ENCODE results near the gene GLMP.
A peak's percentile ranks its signal among the peaks of the same experiment; 100 is the strongest.

The GLMP gene

DNA sequence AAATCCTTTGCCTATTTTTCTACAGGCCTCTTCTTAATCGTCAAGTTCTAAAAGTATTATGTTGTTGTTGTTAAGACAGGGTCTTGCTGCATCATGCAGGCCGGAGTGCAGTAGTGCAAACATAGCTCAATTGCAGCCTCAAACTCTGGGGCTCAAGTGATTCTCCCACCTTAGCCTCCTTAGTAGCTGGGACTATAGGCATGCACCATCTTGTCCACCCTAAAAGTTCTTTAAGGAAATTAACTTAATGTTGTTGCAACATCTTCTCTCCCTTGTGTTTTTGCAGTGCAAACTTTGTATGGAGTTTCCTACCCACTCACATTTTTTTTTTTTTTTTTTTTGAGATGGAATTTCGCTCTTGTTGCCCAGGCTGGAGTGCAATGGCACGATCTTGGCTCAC is 7.8 kb upstream of the GLMP start:
- Mint-ChIP-seq H3K9me3 (no peaks in the 10 kb centered on the region), H3K27ac (no peak overlapping the region), H3K36me3 (ENCODE audit: low read depth) (peaks cover 10% of the 10 kb centered on the region), H3K27me3 (ENCODE audit: low read depth) (no peaks in the 10 kb centered on the region), H3K4me1 (ENCODE audit: low read depth) (no peaks in the 10 kb centered on the region), H3K4me3 (no peak overlapping the region)

DNA sequence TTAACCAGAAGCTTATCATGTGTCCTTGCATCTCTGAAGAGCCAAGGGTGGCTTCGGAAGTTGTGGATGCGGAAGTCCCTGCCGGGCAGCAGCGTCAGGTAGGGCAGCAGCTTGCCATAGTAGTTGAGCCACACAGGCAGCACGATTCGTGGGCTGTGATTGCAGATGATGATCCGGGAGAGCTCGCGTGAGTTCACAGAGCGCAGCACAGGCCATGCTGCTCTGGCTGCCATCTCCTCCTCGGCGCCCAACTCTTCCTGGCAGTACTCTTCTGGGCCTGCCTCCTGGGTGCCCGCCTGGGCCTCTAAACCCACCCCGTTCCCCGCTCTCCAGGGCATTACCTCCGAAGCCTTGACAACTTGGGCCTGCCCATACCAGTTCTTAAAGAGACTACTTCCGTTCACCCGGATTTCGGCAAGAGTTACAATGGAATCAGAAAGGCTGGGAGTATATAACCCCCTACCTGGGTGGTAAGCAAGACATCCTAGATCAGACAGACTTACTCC is 3.4 kb upstream of the GLMP start, which contains the start of gene VHLL:
Gene VHLL (minus strand): TSS at position 456 of the 506 bp plus-strand sequence. CDS start 118 bp downstream, at position 338.
- Mint-ChIP-seq H3K4me1 (ENCODE audit: low read depth) (peaks cover 12% of the 10 kb centered on the region), H3K4me3 (no peak within 1 kb of the TSS), H3K27me3 (ENCODE audit: low read depth) (no peaks in the 10 kb centered on the region), H3K9me3 (no peaks in the 10 kb centered on the region), H3K27ac (no peak within 1 kb of the TSS), H3K36me3 (ENCODE audit: low read depth) (no peaks in the 10 kb centered on the region)

DNA sequence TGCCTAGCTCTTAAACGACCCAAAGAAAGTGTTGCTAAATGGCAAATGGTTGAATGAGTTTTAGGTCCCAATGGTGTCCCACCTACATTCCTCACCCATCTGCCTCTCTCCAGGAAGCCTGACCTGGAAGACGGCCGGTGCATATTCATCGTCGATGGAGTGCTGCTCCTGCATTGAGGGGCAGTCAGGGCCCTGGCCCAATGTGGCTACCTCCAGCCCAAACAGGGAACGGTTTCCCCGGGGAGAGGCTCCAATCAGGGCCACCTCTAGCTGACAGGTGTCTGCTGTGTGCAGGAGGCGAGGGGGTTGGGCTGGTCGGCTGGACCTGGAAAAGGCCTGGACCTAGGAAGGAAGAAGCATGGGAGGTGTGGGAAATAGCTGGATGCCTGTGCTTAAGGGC is 1.6 kb downstream of the GLMP start:
- Mint-ChIP-seq H3K27ac (no peak overlapping the region), H3K4me3 (no peak overlapping the region), H3K4me1 (ENCODE audit: low read depth) (peaks cover 15% of the 10 kb centered on the region)

DNA sequence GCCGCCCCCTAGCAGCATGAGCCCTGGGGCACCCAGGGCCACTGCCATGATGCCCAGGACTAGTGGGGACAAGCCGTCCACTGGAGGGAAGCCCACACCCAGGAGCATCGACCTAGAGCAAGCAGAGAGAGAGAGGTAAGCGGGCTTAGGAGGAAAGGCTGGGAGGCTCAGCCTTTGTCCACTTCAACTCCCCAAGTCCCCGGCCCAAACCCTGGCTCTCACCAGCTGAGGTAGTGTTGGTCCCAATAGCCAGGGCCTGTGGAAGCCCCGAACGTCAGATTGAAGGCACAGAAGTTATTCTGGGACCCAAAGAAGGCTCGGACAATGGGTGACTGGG is 2.4 kb downstream of the GLMP start:
- Mint-ChIP-seq H3K4me1 (ENCODE audit: low read depth) (peaks cover 15% of the 10 kb centered on the region), H3K4me3 (no peak overlapping the region), H3K27me3 (ENCODE audit: low read depth) (no peaks in the 10 kb centered on the region), H3K27ac (no peak overlapping the region), H3K36me3 (ENCODE audit: low read depth) (peaks cover 13% of the 10 kb centered on the region), H3K9me3 (no peaks in the 10 kb centered on the region)

More for the DNA sequence above, 1.6 kb downstream of the GLMP start:
- Mint-ChIP-seq H3K36me3 (ENCODE audit: low read depth) (peaks cover 10% of the 10 kb centered on the region), H3K9me3 (no peaks in the 10 kb centered on the region), H3K27me3 (ENCODE audit: low read depth) (no peaks in the 10 kb centered on the region)

DNA sequence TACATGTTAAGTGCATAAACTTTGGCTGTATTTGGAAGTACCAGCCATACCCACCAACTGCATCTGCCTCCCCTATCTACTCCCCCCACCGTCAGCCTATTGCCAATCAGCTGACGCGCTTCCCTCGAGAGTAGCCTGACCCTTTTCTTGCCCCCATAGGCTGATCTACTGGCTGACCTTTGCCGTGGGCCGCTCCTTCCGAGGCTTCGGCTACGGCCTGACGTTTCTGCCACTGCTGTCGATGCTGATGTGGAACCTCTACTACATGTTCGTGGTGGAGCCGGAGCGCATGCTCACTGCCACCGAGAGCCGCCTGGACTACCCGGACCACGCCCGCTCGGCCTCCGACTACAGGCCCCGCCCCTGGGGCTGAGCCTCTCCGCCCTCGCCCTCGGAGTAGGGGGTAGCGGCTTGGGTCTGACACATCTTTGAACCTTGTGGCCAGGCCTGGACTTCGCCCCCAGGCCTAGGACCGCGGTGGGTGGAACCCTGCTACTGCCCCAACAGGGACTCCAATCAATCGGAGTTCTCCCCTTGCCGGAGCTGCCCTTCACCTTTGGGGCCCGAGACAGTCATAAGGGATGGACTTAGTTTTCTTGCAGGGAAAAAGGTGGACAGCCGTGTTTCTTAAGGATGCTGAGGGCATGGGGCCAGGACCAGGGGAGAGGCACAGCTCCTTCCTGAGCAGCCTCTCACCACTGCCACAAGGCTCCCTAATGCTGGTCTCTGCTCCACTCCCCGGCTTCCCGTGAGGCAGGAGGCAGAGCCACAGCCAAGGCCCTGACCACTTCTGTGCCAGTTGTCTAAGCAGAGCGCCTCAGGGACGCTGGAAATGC is 4.0 kb downstream of the GLMP start:
- no peaks in the 10 kb centered on the region for H3K27me3 Mint-ChIP-seq (ENCODE audit: low read depth)
- peak overlapping the region; percentile 61 for H3K4me3 Mint-ChIP-seq
- peaks cover 13% of the 10 kb centered on the region for H3K36me3 Mint-ChIP-seq (ENCODE audit: low read depth)
- no peak overlapping the region for H3K27ac Mint-ChIP-seq
- H3K4me1 Mint-ChIP-seq (ENCODE audit: low read depth): peaks cover 15% of the 10 kb centered on the region
- no peaks in the 10 kb centered on the region for H3K9me3 Mint-ChIP-seq

DNA sequence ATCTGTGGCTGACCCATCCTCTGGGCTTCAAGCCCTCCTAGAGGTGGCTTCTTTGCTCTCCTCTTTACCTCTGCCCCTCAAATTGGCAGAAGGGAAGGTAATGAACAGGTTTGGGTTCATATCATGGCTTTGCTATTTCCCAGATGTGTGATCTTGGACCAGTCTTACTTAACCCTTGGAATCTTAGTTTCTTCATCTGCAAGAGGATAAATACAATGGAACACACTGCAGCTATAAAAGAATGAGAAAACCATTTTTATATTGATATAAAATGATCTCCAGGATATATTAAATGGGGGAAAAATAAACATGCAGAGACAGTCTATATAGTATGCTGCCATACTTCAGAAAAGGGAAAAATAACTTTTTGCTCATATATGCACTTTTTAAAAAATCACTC is 5.6 kb downstream of the GLMP start:
- Mint-ChIP-seq H3K4me3 (no peak overlapping the region), H3K4me1 (ENCODE audit: low read depth) (peaks cover 7% of the 10 kb centered on the region), H3K36me3 (ENCODE audit: low read depth) (peaks cover 13% of the 10 kb centered on the region), H3K9me3 (no peaks in the 10 kb centered on the region), H3K27ac (no peak overlapping the region), H3K27me3 (ENCODE audit: low read depth) (no peaks in the 10 kb centered on the region)

DNA sequence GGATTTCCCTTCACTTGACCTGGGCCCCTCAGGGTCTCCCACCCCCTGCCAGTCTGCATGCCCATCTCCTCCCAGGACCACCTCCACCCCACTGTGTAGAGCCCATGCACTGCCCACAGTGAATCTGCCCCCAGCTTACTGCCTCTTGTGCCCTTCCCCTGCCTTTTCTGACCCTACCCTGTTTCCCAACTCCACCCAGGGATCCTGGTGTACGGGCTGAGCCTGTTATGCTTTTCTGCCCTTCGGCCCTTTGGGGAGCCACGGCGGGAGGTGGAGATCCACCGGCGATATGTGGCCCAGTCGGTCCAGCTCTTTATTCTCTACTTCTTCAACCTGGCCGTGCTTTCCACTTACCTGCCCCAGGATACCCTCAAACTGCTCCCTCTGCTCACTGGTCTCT is 9.4 kb downstream of the GLMP start:
- Mint-ChIP-seq H3K27ac (no peak overlapping the region), H3K9me3 (no peaks in the 10 kb centered on the region), H3K4me1 (ENCODE audit: low read depth) (peaks cover 15% of the 10 kb centered on the region), H3K27me3 (ENCODE audit: low read depth) (no peaks in the 10 kb centered on the region), H3K36me3 (ENCODE audit: low read depth) (peaks cover 13% of the 10 kb centered on the region), H3K4me3 (no peak overlapping the region)

DNA sequence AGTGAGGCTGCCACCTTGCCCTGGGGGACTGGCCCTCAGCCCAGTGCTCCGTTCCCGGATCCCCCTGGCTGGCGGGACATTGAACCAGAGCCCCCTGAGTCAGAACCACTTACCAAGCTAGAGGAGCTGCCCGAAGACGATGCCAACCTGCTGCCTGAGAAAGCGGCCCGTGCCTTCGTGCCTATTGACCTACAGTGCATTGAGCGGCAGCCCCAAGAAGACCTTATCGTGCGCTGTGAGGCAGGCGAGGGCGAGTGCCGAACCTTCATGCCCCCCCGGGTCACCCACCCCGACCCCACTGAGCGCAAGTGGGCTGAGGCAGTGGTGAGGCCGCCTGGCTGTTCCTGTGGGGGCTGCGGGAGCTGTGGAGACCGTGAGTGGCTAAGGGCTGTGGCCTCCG is 10.0 kb downstream of the GLMP start:
- Mint-ChIP-seq H3K27me3 (ENCODE audit: low read depth) (no peaks in the 10 kb centered on the region), H3K27ac (no peak overlapping the region), H3K4me3 (no peak overlapping the region), H3K36me3 (ENCODE audit: low read depth) (peaks cover 13% of the 10 kb centered on the region), H3K9me3 (no peaks in the 10 kb centered on the region), H3K4me1 (ENCODE audit: low read depth) (peaks cover 20% of the 10 kb centered on the region)

DNA sequence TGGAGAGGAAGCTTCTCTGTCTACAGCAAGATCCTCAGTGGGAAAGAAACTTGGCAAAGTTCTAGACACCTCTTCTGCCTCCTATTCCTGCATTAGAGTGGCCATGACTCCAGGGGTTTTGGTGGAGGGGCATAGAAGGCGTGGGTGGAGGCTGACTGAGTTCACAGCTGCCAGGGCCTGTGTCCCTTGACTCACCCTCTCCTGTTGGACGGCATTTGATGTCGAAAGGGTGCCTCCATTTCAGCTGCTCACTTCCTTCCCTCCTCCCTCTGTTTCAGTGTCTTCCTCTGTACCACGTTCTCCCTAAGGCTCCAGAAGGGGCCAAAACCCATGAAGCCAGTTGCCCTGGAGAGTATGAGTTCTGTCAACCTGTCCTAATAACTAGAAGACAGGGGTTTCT is 10.7 kb downstream of the GLMP start:
- H3K36me3 Mint-ChIP-seq (ENCODE audit: low read depth): peaks cover 12% of the 10 kb centered on the region

DNA sequence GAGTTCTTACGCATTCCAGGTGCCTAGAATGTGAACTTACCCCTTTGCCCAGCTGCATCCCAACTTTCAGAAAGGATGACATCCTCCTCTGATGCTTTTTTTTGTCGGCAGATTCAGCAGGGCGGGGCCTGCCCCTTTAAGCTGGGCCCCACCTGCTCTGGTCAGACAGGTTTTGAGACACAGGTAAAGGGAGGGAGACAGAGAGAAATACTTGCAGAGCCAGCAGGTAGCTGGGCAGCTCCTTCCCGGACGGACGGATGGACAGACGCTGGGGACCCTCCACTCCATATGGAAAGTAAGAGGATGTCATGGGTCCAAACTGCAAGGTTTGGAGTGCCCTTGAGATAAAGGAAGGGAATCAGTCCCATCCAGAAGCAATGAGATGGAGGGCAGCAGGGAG is 11.4 kb downstream of the GLMP start, which contains the start of gene TMEM79:
Gene TMEM79 (plus strand): TSS at position 214 of the 400 bp plus-strand sequence. CDS start 902 bp downstream, outside the sequence.
- peaks cover 9% of the 10 kb centered on the region for H3K36me3 Mint-ChIP-seq (ENCODE audit: low read depth)
- no peaks in the 10 kb centered on the region for H3K9me3 Mint-ChIP-seq
- peak within 1 kb of the TSS; percentile 94 for H3K27ac Mint-ChIP-seq
- H3K27me3 Mint-ChIP-seq (ENCODE audit: low read depth): no peaks in the 10 kb centered on the region
- peak within 1 kb of the TSS; percentile 93 for H3K4me3 Mint-ChIP-seq
- peaks cover 25% of the 10 kb centered on the region for H3K4me1 Mint-ChIP-seq (ENCODE audit: low read depth)

More for the DNA sequence above, 10.7 kb downstream of the GLMP start:
- peak overlapping the region; percentile 53 for H3K27ac Mint-ChIP-seq
- H3K9me3 Mint-ChIP-seq: no peaks in the 10 kb centered on the region
- no peak overlapping the region for H3K4me3 Mint-ChIP-seq
- no peaks in the 10 kb centered on the region for H3K27me3 Mint-ChIP-seq (ENCODE audit: low read depth)
- H3K4me1 Mint-ChIP-seq (ENCODE audit: low read depth): peaks cover 25% of the 10 kb centered on the region

DNA sequence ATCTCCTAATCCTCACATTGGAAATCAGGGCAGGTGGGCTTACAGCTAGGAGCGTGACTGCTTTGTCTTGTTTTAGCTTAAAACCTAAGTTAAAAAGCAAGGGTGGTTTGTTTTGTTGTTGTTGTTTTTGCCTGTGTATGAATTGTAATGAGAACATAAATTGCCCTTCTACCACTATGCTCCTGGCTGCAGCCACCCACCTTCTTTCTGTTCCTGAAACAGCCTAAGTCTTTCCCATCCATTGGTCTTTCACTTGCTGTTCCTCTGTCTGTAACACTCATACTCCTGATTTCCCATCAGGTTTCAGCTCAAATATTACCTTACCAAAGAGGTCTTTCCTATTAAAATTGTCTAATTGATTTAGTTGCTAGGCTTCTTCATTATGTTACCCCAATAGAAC is 12.0 kb downstream of the GLMP start:
- Mint-ChIP-seq H3K4me3 (peak overlapping the region; percentile 93), H3K9me3 (no peaks in the 10 kb centered on the region), H3K27me3 (ENCODE audit: low read depth) (no peaks in the 10 kb centered on the region), H3K27ac (no peak overlapping the region), H3K36me3 (ENCODE audit: low read depth) (peaks cover 7% of the 10 kb centered on the region), H3K4me1 (ENCODE audit: low read depth) (peaks cover 25% of the 10 kb centered on the region)

DNA sequence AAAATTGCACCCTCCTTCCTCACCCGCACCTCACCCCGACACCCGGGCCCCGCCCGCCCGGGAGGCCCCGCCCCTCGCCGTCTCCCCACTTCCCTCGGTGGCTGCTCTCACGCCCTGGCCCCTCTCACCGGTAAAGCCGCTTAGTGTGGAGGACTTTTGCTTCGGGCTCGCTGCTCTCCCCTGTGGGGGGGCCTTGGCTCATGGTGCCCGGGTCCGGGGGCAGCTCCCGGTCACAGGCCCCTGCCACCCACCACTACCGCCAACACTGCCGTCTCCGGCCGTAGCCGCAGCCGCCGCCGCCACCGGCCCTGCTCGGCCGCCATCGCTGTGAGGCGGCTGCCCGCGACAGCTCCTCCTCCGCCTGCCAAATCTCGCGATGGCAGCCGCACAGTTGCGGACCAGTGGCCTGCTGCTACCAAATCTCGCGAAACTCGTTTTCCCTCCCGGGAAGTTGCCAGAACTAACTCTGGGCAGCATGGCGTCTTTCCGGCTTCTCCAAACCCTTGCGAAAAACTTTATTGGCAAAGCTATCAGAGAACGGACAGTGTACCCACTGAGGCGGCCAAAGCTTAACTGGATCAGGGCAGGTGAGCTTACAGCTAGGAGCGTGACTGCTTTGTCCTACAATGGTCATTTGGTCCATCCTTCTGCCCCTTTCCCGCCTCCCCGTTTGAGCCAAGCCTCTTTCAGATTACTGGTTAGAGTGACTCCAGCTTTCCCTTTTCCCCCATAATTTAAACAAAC is 12.8 kb downstream of the GLMP start, which contains the start of gene SMG5:
Gene SMG5 (minus strand): TSS at position 347 of the 744 bp plus-strand sequence. CDS start 145 bp downstream, at position 202.
- peak within 1 kb of the TSS; percentile 93 for H3K4me3 Mint-ChIP-seq
- peak within 1 kb of the TSS; percentile 94 for H3K27ac Mint-ChIP-seq
- H3K4me1 Mint-ChIP-seq (ENCODE audit: low read depth): peaks cover 26% of the 10 kb centered on the region
- peaks cover 15% of the 10 kb centered on the region for H3K36me3 Mint-ChIP-seq (ENCODE audit: low read depth)
- no peaks in the 10 kb centered on the region for H3K9me3 Mint-ChIP-seq
- no peaks in the 10 kb centered on the region for H3K27me3 Mint-ChIP-seq (ENCODE audit: low read depth)

DNA sequence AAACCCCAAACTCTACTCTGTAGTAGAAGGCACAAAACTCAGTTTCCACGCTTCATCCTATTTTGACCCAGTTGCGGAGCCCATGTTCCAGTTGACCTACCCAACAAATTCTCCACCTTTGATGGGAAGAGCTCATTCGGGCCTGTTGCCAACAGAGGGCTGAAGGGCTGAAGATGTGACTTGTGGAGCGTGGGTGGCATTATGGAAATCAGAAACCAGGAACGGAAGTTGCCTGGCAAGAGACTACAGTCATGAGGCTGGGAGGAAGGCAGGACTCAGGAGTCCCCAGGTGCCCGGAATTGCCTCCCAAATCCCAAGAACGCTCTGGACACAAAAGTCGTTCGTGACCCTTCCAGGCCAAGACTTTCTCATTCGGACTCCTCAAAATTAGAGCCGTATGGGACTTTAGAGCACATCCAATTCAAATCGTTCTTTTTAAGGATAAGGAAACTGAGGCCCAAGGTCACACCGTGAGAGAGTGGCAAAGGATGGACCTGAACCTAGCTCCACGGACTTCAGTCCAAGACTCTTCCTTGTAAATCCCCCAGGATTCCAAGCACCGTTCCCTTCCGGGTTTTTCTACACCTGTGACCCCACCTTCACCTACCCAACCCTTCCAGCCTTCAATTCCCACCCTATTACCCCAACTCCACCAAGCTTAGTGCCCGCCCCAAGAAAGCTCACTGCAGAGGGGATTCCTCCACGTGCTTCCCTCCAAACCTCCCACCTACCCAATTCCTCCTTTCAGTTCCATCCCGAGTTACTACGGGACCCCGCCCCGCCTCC is 13.6 kb downstream of the GLMP start:
- Mint-ChIP-seq H3K4me1 (ENCODE audit: low read depth) (peaks cover 26% of the 10 kb centered on the region), H3K4me3 (peak overlapping the region; percentile 93), H3K9me3 (no peaks in the 10 kb centered on the region), H3K36me3 (ENCODE audit: low read depth) (peaks cover 19% of the 10 kb centered on the region), H3K27me3 (ENCODE audit: low read depth) (no peaks in the 10 kb centered on the region), H3K27ac (peak overlapping the region; percentile 94)

DNA sequence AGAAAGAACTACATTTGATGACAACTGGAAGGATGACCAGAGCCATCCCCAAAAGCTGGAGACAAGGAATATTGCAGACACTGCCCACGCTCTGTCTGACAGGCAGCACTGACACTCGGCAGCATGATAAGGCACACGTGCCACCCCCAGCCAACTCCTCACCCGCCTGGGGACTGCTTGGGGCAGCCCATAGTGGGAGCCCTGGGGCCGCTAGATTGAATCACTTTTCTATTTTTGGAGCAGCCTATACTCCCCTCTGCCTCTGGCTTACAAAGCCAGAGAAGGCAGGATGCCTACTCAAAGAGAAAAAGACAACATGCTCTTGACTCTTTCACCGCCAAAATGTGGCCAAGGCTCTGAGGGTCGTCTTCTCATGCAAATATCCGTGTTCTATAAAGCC is 14.2 kb downstream of the GLMP start:
- Mint-ChIP-seq H3K27ac (peak overlapping the region; percentile 94), H3K27me3 (ENCODE audit: low read depth) (no peaks in the 10 kb centered on the region), H3K9me3 (no peaks in the 10 kb centered on the region), H3K4me1 (ENCODE audit: low read depth) (peaks cover 26% of the 10 kb centered on the region), H3K36me3 (ENCODE audit: low read depth) (peaks cover 19% of the 10 kb centered on the region), H3K4me3 (peak overlapping the region; percentile 93)
